HepG2 (cell line): ENCODE measurements around the gene PMS2. TPM values are rescaled to one million over a fixed set of nuclear protein-coding genes. Genes with fewer than 3 reads are reported as not detected.
"Not testable (repeated sequence)": the region's sequence is repeated elsewhere in the genome, so short reads cannot be mapped to it uniquely, and the experiment has no call there.

Source experiments
- ATAC-seq: fragments of 200-7000 bp; cut with Tn5 transposase; 3 replicates; pipeline ENCODE4 v1.9.1; 2020; ENCODE audit warnings: mild to moderate bottlenecking, moderate library complexity
- BruUV-seq: library from RNA; stranded (reverse); fragments of 400-500 nt; replicated peaks from 2 replicates; lab custom pipeline; 2021; lab: Mats Ljungman, UMichigan
- CTCF ChIA-PET: fragments of 300-600 bp; formaldehyde crosslinking; extraction: SDS; loops from one replicate; lab custom pipeline; 2021; ENCODE audit warnings: low total read pairs, inconsistent platforms, low intra/inter-chr PET ratio; lab: Yijun Ruan, JAX
- POLR2A ChIA-PET: fragments of 350-600 bp; sonication (Branson Sonifier 250); formaldehyde crosslinking; loops from one replicate; lab custom pipeline; 2020; ENCODE audit warnings: antibody characterized with exemption, inconsistent platforms; lab: Yijun Ruan, JAX
- DNase-seq: peaks from one replicate; pipeline ENCODE4 v3.0.0-alpha.2; 2015; ENCODE audit warnings: low spot score
- FAIRE-seq: peaks from 3 replicates; lab custom pipeline; 2011; peaks lifted over from hg19 to GRCh38; lab: Jason Lieb, UNC
- H2AFZ ChIP-seq: one replicate; pipeline ENCODE4 v1.6.1; 2011; ENCODE audit warnings: low read length, inconsistent platforms
- H3K27ac ChIP-seq: fragments of 300-600 bp; 3 replicates; pipeline ENCODE4 v1.8.0; 2011; ENCODE audit warnings: mixed run types, mild to moderate bottlenecking, mixed read lengths, low read length, inconsistent platforms; ENCODE audit not compliant: insufficient read depth; ENCODE audit errors: extremely low read length
- H3K27me3 ChIP-seq, 2 experiments: fragments of 200-600 bp in 1 of 2; 2 replicates in 1 of 2; 3 replicates in 1 of 2; pipeline versions ENCODE4 v1.6.0 to v1.8.0; 2011; ENCODE audit warnings: low read length in 2 of 2, mild to moderate bottlenecking in 2 of 2, moderate library complexity in 2 of 2, inconsistent platforms in 1 of 2; ENCODE audit not compliant: insufficient read depth in 2 of 2, control insufficient read depth in 1 of 2
- H3K36me3 ChIP-seq, 2 experiments: fragments of 200-600 bp in 1 of 2; replicated peaks in 1 of 2; 2 replicates in 1 of 2; 3 replicates in 1 of 2; pipeline versions ENCODE4 v1.5.1 to v1.8.0; 2011; ENCODE audit warnings: low read length in 2 of 2, inconsistent platforms in 1 of 2; ENCODE audit not compliant: insufficient read depth in 2 of 2, control insufficient read depth in 1 of 2
- H3K4me1 ChIP-seq: 2 replicates; pipeline ENCODE4 v1.5.1; 2012; ENCODE audit warnings: low read length, inconsistent platforms; ENCODE audit not compliant: insufficient read depth
- H3K4me2 ChIP-seq: 2 replicates; pipeline ENCODE4 v1.6.0; 2011; ENCODE audit warnings: low read depth, low read length, inconsistent platforms
- H3K4me3 ChIP-seq, 3 experiments: fragments of 200-600 bp in 1 of 3; sonication (generic), shearing (Covaris generic) in 1 of 3; replicated peaks in 1 of 3; 2 replicates each; pipeline ENCODE4 v1.5.1; 2011 to 2016; ENCODE audit warnings: low read length in 3 of 3, inconsistent platforms in 2 of 3, low read depth in 2 of 3, mild to moderate bottlenecking in 2 of 3, control low read depth in 1 of 3, mixed read lengths in 1 of 3; ENCODE audit not compliant: insufficient read depth in 1 of 3
- H3K79me2 ChIP-seq: one replicate; pipeline ENCODE4 v1.6.1; 2011; ENCODE audit warnings: low read length, inconsistent platforms; ENCODE audit not compliant: insufficient read depth
- H3K9ac ChIP-seq: 2 replicates; pipeline ENCODE4 v1.6.0; 2011; ENCODE audit warnings: mild to moderate bottlenecking, low read depth, low read length, inconsistent platforms; ENCODE audit not compliant: insufficient read depth
- H3K9me3 ChIP-seq: 2 replicates; pipeline ENCODE4 v1.5.1; 2012; ENCODE audit warnings: mild to moderate bottlenecking, low read length
- H4K20me1 ChIP-seq: 2 replicates; pipeline ENCODE4 v1.6.0; 2011; ENCODE audit warnings: inconsistent platforms, mild to moderate bottlenecking, low read length, moderate library complexity; ENCODE audit not compliant: insufficient read depth
- WGBS: methylation state at CpG from one replicate; pipeline ENCODE4 v1.1.6; 2017; ENCODE audit warnings: low lambda C conversion rate; 5-methylcytosine and 5-hydroxymethylcytosine counted together
- in situ Hi-C: cut with HindIII; loops from 2 replicates; pipeline ENCODE4 v1.10.0; 2017; ENCODE audit warnings: low pct_unique_long_range_greater_than_20kb; ENCODE audit not compliant: extremely low pct_ligation_motif_present
- intact Hi-C: fragments of 100-400 bp; cut with micrococcal nuclease; formaldehyde crosslinking; loops from one replicate; pipeline ENCODE4 v1.10.0; 2022; ENCODE audit not compliant: unreplicated experiment
- polyA plus RNA-seq, 8 experiments: library from polyadenylated mRNA; depleted of rRNA in 3 of 8; stranded (reverse) in 7 of 8; unstranded in 1 of 8; fragments of >200 nt; fragmentation: Illumina TruSeq in 4 of 8; extraction: Trizol in 4 of 8; gene quantifications; 2 replicates each; pipeline versions ENCODE4 v1.2.1 to v1.2.3, GENCODE V29; 2011 to 2016; ENCODE audit warnings: low read depth in 4 of 8, missing spikeins in 1 of 8, mixed read lengths in 1 of 8; ENCODE audit not compliant: insufficient read depth in 1 of 8
- small RNA-seq, 3 experiments: library from RNA; depleted of rRNA; stranded (forward); fragments of <200 nt; gene quantifications; one replicate each; pipeline ENCODE3, GENCODE V24; 2012; ENCODE audit warnings: low read depth in 2 of 3, low replicate concordance in 1 of 3; ENCODE audit not compliant: insufficient read length in 3 of 3, insufficient read depth in 2 of 3
- total RNA-seq, 5 experiments: library from RNA; depleted of rRNA; stranded (reverse); fragments of >200 nt; fragmentation: Illumina TruSeq; extraction: Trizol; gene quantifications; 2 replicates each; pipeline ENCODE4 v1.2.3, GENCODE V29; 2016; ENCODE audit warnings: low read depth in 1 of 5

The PMS2 gene
- total and polyA plus RNA-seq, 2 of the 13 experiments (the other 11 are each of a cell fraction or from before 2014, with no cell fraction given) = 6.3 to 11.4 TPM

- H3K27ac ChIP-seq, in situ Hi-C loops, H2AFZ ChIP-seq, H3K4me3 ChIP-seq, intact Hi-C loops, H3K27me3 ChIP-seq, BruUV-seq, H4K20me1 ChIP-seq, FAIRE-seq, H3K9me3 ChIP-seq, DNase-seq, H3K79me2 ChIP-seq, H3K36me3 ChIP-seq, H3K4me1 ChIP-seq, H3K4me2 ChIP-seq, H3K9ac ChIP-seq, POLR2A ChIA-PET, ATAC-seq, CTCF ChIA-PET: not testable (repeated sequence)
- no CpG with 5 or more reads among the region's 2 CpGs for WGBS
Measured at GRCh38 chr7:5924180-5924579, 84.7 kb downstream of the PMS2 start.

Small RNAs within 50 kb of the gene (small RNA-seq; reads per million reads assigned to genes)
- gene RF00019 (0 reads per million in 3 experiments), gene RNU6-218P (0 reads per million in 3 experiments), gene SNORA80D (7.3 to 59.0 (median 10.1) reads per million in 3 experiments)

Other genes with a start within 250 kb of the PMS2 start
- 25.9 and 29.4 TPM in 2 replicates for gene RNF216, start 227.4 kb downstream of the PMS2 start, total RNA-seq (2016; rRNA removed; fragmentation: Illumina TruSeq; extraction: Trizol)
- 26.3 and 29.9 TPM in 2 replicates for gene RNF216, start 227.4 kb downstream of the PMS2 start, polyA plus RNA-seq (2011; rRNA removed)
- not detected in 2 replicates for gene OCM, start 128.3 kb downstream of the PMS2 start, total RNA-seq (2016; rRNA removed; fragmentation: Illumina TruSeq; extraction: Trizol)
- gene OCM, start 128.3 kb downstream of the PMS2 start, polyA plus RNA-seq (2011; rRNA removed) = not detected in 2 replicates
- 66.7 and 74.3 TPM in 2 replicates for gene CCZ1, start 110.3 kb downstream of the PMS2 start, total RNA-seq (2016; rRNA removed; fragmentation: Illumina TruSeq; extraction: Trizol)
- gene CCZ1, start 110.3 kb downstream of the PMS2 start, polyA plus RNA-seq (2011; rRNA removed) = 17.4 and 19.1 TPM in 2 replicates
- not detected in 2 replicates for gene RSPH10B, start 38.4 kb downstream of the PMS2 start, total RNA-seq (2016; rRNA removed; fragmentation: Illumina TruSeq; extraction: Trizol)
- gene RSPH10B, start 38.4 kb downstream of the PMS2 start, polyA plus RNA-seq (2011; rRNA removed) = 0.03 TPM in 1 of 2 replicates, not detected in the other
- gene AIMP2, start 223 bp upstream of the PMS2 start, total RNA-seq (2016; rRNA removed; fragmentation: Illumina TruSeq; extraction: Trizol) = 84.9 and 97.2 TPM in 2 replicates
- gene AIMP2, start 223 bp upstream of the PMS2 start, polyA plus RNA-seq (2011; rRNA removed) = 38.2 and 41.0 TPM in 2 replicates
- gene ANKRD61, start 22.3 kb upstream of the PMS2 start, total RNA-seq (2016; rRNA removed; fragmentation: Illumina TruSeq; extraction: Trizol) = 0.13 TPM in 1 of 2 replicates, not detected in the other
- 0.24 TPM in 1 of 2 replicates, not detected in the other for gene ANKRD61, start 22.3 kb upstream of the PMS2 start, polyA plus RNA-seq (2011; rRNA removed)
- gene EIF2AK1, start 50.1 kb upstream of the PMS2 start, total RNA-seq (2016; rRNA removed; fragmentation: Illumina TruSeq; extraction: Trizol) = 71.4 and 103 TPM in 2 replicates
- 112 and 115 TPM in 2 replicates for gene EIF2AK1, start 50.1 kb upstream of the PMS2 start, polyA plus RNA-seq (2011; rRNA removed)
- gene USP42, start 95.9 kb upstream of the PMS2 start, total RNA-seq (2016; rRNA removed; fragmentation: Illumina TruSeq; extraction: Trizol) = 2.7 and 3.2 TPM in 2 replicates
- gene USP42, start 95.9 kb upstream of the PMS2 start, polyA plus RNA-seq (2011; rRNA removed) = 3.3 and 3.4 TPM in 2 replicates